HG03097 (cell line): ENCODE results near the gene PPP1R15B.

Source experiments
- ATAC-seq: cut with Tn5 transposase; IDR thresholded peaks from one replicate; pipeline ENCODE4 v1.9.1; 2021; ENCODE audit not compliant: unreplicated experiment, low FRiP score

Gene PPP1R15B

DNA sequence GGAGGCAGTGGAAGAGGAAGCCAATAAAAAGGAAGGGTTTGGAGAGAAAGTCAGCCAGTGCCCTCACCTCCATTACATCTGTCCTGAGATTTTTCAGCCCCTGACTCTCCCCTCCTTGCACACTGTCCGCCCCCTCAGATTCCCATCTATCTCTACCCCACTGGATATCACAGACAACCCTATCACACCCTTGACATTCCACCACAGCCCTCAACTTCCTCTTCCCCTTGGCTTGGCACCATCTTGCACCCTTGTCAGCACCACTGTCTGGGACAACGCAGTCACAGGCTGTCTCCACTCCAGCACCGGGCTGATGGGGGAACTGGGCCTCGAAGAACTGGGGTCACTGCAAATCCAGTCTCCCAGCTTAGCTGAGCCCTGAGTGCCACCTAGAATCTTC is 37.7 kb downstream of the PPP1R15B start:
- ATAC-seq: no peak

DNA sequence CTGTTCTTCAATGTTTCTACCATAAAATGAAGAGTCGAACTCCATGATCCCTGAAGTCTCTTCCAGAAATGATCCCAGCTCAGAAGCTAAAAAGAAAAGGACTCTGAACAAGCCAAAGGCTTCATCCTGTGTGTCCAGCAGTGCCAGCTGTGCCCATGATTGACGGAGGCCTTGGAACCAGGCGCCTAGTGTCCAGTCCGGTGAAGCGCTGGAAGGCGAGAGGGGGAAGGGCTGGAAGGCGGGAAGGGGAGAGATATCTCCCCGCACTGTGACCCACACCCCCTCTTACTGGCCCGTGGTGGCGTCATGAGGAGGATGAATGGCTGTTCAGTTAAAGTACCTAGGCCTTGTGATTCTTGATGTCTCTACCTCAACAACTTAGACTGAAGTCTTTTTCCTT is 41.4 kb downstream of the PPP1R15B start:
- no peak for ATAC-seq

DNA sequence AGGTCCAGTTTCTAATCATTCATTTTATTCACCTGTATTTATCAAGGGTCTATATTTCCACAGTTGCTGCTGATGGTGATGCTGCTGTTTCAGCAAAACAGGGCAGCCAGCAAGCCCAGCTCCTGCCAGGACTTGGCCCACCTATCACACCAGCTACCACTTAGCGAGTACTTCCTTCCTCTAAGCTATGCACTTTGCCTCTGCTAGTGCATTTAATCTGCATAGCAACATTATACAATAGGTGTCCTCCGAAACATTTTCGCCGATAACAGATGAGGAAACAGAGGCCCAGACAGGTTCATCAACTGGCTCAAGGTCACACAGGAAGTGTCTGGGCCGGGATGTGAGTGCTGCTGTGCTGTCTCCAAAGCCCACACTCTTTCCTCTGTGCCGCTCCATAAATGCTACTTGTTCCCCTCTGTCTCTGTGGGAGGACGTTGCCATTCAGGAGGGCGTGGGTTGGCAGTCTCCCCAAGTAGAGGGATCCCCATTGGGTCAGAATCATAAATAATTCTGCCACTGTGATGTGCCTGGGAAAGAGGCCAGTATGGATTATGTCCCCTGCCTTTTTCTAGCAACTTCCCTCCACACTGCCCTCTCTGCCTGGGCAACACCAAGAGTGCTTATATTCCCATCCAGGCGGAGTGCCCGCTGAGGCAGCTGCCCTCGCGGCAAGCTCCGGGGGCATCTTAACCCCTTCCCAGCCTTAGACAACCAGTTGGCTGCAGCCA is 42.5 kb downstream of the PPP1R15B start:
- ATAC-seq: no peak

DNA sequence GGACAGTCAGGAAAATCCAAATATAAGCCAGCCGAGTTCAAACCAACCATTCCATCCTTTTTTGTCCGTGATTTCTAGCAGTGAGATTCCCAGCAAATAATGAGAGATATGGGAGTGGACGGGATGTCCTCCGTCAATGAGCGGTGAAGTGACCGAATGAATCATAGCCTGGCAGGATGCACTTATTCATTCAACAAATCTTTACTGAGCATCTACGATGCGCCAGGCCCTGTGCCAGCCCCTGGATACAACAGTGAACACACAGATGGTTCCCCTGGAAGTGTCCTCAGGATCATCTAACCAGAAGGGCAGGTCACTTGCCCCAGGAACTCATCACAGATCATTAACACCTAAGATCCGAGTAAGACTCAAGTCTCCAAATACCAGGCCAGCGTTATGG is 43.7 kb downstream of the PPP1R15B start:
- ATAC-seq: no peak

DNA sequence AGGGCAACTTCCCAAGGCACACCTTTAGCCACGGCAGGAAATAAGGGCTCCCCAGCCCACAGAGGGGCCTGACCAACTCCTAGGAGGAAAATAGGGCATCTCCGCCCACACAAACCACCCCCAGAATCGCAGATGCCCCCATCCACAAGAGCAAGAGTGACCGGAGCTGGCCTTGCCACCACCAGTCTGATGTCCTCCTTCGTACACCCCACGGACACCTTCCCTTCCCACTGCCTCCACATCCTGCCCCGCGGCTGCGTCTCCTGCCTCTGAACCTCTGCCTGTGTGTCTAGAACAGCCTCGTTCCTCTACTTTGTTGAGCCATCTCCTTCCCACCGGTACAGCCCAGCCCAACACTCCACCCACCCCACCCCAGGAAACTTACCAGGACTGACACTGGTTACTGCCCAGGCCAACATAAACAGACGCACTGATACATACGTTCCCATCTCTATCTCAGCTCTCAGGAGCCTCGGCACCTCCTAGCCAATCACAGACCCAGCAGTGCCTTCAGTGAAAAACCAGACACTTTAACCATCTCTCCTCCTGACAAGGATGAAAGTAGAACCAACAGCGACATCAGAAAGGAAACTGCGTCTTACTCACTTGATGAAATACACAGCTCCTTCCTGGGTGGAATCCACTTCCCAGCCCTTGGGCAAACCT is 44.3 kb downstream of the PPP1R15B start:
- no peak for ATAC-seq

DNA sequence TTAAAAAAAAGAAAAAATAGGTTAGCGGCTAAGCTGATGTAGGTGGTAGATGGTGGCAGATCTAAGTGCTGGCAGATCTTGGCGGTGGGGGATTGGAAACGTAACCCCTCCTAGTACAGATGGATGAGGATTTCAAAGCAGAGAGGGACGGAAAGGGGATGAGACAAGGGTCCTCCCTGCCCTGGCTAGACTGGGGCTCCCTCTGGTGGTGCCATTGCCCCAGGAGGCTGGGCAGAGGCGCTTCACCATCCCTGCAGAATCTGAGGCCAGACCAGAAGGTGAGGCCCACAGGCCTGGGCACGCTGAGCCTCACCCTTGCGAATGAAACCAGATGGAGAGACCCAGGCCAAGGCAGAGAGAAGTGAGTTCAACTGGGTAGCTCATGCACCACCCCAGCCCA is 44.9 kb downstream of the PPP1R15B start:
- ATAC-seq: no peak

DNA sequence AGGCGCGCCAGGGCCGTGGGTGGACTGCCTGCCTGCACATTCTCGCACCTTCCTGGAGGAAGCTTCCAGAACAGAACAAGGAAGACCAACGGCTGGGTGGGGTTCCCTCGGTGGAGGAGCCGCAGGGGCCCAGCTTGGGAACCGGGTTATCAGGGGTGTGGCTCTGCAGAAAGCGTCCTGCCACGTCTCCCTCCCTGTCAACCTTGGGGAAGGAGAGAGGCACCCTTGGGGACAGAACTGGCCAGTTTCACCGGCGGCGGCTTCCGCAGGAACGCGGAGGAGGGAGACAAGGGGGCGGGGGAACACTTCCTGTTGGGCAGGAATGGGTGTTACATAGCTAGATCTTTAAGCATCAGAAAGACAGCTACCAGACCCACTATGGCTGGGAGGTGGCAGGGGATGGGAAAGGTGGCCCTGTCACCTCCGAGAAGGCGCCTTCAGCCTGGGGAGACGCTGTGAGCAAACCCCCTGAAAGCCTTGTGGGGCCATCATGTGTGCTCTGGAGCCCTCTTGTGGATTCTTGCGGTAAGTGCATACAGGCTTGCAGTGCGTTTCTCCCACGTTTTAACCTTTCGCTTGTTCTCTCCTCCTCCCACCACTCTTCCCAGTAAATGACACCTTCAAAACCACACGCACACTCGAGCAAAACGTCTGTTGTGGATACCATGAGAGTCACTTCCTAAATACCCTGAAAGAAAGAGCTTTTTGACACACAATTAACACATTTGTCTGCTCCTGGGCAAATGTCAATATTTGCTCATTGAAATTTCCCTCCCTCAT is 48.1 kb downstream of the PPP1R15B start:
- no peak for ATAC-seq

DNA sequence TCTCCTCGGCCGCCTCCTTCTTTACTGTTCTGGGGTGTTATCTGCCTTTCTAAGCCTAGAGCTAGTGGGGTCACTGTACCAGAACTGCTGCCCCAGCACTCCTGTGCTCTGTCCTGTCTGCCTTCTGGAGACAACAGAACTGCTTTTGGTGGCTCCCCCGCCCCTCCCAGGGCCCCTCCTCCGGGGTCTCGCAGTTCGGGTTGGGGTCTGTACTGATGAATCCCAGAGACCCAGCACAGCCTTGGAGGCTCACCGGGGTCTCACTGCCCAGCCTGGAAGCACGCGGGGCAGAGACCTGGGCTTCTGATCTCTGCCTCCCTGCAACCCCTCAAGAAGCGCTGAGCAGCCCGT is 48.7 kb downstream of the PPP1R15B start:
- no peak for ATAC-seq

DNA sequence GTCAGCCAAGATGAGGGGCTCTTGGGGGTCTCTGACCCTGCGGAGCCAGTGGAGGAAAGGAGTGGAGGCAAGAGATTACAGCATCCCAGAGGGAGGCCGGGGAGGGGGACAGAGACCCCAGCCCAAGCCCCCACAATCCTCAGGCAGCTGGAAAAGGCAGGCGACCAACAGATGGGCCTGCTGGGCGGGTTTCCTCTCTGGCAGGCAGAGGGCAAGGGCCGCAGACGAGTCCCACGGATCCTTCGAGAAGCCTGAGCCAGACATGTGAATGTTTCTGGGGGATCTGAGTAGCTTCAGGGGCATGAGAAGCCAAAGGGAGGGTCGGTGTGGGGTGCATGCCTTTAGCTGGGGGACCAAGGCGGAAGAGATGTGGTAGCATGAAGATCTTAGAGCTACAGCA is 49.8 kb downstream of the PPP1R15B start:
- no peak for ATAC-seq

DNA sequence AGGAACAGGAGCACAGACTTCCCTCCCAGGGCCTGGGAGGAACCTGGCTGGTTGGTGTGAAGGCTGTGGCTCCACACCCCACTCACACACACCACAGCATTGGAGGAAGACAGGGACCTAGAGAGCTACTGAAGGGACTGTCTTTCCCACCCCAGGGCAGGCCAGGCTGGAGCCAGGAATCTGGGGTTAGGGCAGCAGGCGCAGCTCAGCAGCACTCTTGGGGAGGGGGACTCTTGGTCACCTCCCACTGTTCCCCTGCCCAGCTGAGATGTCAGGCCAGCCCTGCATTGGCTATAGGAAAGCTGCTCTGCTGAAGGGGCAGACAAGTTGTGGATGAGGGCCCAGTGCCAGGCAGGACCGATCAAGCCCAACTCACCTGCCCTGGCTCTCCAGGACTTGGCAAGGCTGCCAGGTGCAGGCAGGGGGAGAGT is 50.3 kb downstream of the PPP1R15B start:
- ATAC-seq: no peak

DNA sequence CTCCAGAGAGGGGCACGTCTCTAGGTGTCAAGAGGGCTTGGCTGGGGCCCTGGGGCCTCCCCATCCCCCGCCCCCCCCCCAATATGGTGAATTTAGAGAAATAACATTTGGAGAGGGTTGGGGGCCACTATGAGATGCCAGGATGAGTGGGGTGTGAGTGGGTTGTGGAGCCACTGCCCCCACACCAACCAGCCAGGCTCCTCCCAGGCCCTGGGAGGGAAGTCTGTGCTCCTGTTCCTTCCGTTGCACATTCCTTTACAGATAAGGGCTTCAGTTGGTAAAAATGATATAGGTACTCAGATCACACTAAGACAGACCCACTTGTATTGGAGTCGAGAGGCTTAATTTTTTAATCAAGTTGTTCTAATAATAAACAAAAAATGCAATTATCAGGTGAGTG is 51.3 kb downstream of the PPP1R15B start:
- ATAC-seq: no peak

DNA sequence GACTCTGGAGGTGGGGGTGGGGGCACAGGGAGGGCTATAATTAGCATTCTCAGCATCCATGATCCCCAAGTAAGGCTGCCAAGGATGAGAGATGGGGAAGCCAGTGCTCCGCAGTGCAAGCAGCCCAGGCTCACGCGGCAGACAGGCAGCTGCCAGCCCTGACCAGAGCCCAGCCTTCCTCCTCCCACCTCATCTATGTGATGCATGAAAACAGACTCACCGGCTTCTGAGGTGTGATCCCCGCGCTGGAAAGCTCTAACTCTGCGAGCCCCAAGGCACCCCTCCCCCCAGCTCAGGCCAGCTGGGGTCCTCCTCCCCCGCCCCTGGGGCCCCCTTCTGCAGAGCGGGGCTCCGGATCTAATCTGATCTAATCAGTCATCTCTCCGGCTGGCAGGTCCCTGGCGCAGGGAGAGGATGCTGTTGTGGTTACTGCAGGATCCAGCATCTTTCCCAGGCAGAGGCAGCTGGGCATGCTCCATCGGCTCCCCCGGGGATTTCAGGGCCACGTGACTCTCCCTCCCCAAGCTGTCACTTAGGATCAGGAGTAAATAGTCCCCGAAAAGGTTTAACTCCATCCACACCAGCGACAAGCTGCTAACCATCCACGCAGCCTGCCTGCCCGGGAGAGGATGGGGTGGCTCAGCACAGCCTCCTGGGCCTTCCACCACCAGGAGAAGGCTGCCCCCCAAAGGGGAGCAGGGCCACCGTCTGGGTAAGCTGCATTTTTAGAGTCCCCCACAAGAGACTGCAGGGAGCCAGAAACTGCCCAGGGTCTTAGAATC is 52.0 kb downstream of the PPP1R15B start, which contains the start of gene PLEKHA6:
Gene PLEKHA6 (minus strand): TSS at position 456 of the 782 bp plus-strand sequence. CDS start 86,202 bp downstream, outside the sequence.
- ATAC-seq: no peak

DNA sequence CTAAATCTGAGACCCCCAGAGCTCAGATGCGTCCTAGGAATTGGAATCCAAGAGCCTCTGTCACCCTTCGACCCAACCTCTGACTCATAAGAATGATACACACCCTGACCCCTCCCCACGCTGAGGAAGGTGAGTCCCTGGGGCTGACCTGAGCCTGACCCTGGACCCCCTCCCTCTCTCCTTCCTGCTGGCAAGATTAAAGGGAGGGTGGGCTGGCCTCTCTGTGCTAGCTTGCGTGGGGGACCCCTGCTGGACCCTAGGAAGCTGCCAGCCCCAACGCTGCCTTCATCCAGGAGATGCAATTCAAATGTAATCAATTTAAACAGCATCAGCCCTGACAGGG is 52.5 kb downstream of the PPP1R15B start:
- no peak for ATAC-seq

DNA sequence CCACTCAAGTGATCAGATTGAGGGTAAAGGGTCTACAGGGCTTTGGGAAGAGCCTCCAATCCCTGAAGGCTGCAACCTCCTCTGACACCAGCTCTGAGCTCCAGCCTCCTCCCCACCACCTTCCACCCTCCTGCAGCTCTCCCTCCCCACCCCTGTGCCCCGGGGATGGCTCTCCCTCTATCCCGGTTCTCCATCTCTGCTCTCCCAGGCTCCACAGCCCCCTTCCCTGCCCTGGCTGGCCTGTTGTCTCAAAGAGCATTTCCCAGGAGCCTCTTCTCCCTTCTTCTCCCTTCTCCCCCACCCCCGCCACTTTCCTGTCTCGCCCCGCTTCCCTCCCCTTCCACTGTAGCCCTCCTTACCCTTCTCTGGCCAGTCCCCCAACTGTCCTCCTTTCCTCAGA is 53.0 kb downstream of the PPP1R15B start:
- ATAC-seq: no peak

DNA sequence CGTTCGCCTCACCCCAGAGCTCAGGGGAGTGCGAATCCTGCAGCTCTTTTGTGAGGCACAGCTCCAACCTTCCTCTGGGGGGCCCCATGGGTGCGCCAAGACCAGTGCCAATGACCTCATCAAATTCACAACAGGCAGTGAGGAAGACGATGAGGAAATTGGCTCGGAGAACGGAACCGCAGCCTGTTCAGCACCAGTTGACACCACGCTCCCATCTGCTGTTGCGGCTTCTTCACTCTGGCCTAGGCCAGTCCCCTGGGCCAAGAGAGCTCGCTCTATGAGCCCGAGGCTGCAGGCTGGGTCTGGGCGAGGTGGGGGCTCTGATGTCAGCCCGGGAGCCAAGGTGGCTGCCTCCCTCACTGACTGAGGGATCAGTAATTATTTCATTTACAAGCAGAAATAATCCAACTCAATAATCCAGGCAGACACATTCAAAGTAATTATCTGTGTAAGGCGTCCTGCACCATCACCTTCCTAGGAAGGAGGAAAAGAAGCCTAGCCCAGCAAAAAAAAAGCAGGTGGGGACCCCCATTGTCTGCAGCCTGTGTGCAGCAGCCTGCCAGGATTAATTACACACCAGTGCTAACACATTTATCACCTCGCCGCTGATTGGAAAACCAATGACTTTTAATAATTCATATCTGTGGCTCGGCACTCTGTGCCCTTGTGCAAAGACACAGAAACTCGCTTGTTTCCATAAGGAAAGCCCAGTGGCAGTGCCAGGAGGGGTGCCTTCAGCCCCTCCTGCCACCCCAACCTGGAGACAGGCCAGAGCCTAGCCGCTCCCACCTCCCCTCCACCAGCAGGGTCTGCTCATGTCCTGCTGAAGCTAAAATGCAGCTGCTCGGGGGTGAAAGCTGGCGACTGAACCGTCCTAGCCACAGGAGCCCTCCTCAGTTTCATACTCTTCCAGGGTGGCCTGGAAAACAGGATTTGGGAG is 53.8 kb downstream of the PPP1R15B start:
- ATAC-seq: no peak

DNA sequence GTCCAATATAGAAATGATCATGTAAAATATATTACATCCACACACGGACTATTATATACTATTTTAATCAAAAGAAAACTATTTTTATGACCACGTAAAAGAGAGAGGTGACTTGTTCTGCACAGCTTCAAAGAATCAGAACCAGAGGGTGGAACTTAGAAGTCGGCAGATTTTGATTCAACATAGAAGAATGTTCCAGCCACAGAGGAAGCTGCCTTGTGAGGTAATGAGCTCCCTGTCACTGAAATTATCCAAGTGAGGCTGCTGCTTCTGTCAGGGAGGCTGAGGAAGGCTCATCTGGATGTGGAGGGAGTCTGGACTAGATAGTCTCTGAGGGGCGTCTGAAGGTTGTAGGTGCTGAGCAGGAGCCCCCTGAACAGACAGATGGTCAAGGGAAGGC is 54.6 kb downstream of the PPP1R15B start:
- ATAC-seq: no peak

DNA sequence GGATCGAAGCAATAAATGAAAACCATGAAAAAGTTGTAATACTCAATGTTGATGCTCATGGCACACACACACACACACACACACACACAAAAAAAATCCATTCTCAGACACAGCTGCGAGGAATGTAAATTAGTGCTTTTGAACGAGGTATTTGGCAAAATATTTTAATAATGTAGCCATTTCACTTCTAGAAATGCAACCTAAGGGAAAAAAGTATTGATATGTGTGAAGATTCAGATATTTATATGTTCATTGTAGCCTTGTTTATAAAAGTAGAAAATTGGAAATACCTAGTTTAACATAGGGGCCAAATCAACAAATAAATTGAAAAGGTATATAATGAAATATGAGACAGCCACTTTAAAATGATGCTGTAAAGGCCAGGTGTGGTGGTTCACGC is 55.7 kb downstream of the PPP1R15B start:
- ATAC-seq: no peak

DNA sequence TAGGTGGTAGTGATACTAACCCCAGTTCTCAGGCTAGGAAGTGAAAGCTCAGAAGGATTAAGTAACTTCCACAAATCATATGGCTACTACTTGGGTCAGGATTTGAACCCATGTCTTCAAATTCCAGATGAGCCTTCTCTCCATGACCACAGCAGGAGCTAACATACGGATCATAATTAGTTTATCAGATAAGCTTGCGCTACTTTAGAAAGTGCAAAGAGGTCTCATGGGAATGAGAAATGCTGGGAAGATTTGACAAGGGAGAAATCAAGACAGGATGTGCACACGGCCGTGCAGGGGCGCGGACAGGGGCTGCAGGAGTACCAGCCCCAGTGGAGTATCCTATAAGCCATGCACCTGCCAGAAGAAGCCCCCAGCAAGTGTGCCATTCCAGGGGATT is 57.0 kb downstream of the PPP1R15B start:
- ATAC-seq: no peak
